ENCODE data around the gene CDCA7L. TPM values are rescaled to one million over a fixed set of nuclear protein-coding genes. Genes with fewer than 3 reads are reported as not detected.

The CDCA7L gene
- polyA plus RNA-seq, 1 donor (not counting 4 experiments of a cell fraction or from before 2014, with no cell fraction given): 31.8 TPM

DNA sequence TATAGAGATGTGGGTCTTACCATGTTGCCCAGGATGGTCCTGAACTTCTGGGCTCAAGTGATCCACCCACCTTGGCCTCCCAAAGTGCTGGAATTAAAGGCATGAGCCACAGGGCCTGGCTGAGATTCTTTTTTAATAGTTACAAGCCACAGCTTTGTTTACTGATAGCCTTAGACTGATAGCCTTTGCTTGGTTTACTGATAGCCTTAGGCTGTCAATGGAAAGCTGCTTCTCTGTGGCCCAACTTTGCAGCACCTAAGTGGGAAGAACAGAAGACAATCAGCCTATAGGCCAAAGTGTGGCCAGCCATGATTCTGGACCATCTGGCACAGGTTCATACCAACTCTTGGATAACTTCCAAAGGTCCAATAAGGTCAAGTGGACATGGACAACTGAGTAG, 24.1 kb upstream of the CDCA7L start:
- no peak for TF ChIP-seq EZH2 (IDR thresholded peaks at IDR 0.05; ENCODE audit: low read length)
- TF ChIP-seq, protein P1, sequence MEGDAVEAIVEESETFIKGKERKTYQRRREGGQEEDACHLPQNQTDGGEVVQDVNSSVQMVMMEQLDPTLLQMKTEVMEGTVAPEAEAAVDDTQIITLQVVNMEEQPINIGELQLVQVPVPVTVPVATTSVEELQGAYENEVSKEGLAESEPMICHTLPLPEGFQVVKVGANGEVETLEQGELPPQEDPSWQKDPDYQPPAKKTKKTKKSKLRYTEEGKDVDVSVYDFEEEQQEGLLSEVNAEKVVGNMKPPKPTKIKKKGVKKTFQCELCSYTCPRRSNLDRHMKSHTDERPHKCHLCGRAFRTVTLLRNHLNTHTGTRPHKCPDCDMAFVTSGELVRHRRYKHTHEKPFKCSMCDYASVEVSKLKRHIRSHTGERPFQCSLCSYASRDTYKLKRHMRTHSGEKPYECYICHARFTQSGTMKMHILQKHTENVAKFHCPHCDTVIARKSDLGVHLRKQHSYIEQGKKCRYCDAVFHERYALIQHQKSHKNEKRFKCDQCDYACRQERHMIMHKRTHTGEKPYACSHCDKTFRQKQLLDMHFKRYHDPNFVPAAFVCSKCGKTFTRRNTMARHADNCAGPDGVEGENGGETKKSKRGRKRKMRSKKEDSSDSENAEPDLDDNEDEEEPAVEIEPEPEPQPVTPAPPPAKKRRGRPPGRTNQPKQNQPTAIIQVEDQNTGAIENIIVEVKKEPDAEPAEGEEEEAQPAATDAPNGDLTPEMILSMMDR (optimal IDR thresholded peaks at IDR 0.05 in 1 of 3, IDR thresholded peaks at IDR 0.05 in 1 of 3, conservative IDR thresholded peaks at IDR 0.05 in 1 of 3; ENCODE audit: extremely low read depth in 1 of 3, insufficient read depth in 2 of 3, low read length in 3 of 3): no peak
- no peak overlapping the region for H3K27ac ChIP-seq (ENCODE audit: control insufficient read depth, insufficient read depth, low read length)
- H3K9ac ChIP-seq (ENCODE audit: control insufficient read depth, extremely low read depth, insufficient read depth, low read length): no peak overlapping the region
- no peak overlapping the region for H2AFZ ChIP-seq (ENCODE audit: control insufficient read depth, low read length)
- DNase-seq (ENCODE audit: low read depth, low spot score) (no peak), FAIRE-seq (no peak)
- H4K20me1 ChIP-seq (ENCODE audit: control insufficient read depth, extremely low read depth, insufficient read depth, low read length): no peaks in the 10 kb centered on the region
- no peak overlapping the region for H3K4me2 ChIP-seq (ENCODE audit: control insufficient read depth, extremely low read depth, insufficient read depth, low read depth, low read length)
- dilution Hi-C loops (cut with MboI; ENCODE audit: extremely low pct_ligation_motif_present, low sequenced_read_pairs): no loop called here
- H3K9me3 ChIP-seq (ENCODE audit: control insufficient read depth, low read depth, low read length): no peaks in the 10 kb centered on the region
- H3K27me3 ChIP-seq (ENCODE audit: control insufficient read depth, extremely low read depth, insufficient read depth, low read length): no peaks in the 10 kb centered on the region
- no peaks in the 10 kb centered on the region for H3K4me1 ChIP-seq (ENCODE audit: control insufficient read depth, extremely low read depth, insufficient read depth, low read length)
- H3K79me2 ChIP-seq (ENCODE audit: control insufficient read depth, insufficient read depth, low read length): no peaks in the 10 kb centered on the region
- no peaks in the 10 kb centered on the region for H3K36me3 ChIP-seq (ENCODE audit: control insufficient read depth in 2 of 2, extremely low read depth in 1 of 2, insufficient read depth in 2 of 2, low read length in 2 of 2)
- no peaks in the 10 kb centered on the region for H3K9me1 ChIP-seq (ENCODE audit: control insufficient read depth, extremely low read depth, insufficient read depth, low read length)
- no peak overlapping the region for H3K4me3 ChIP-seq (ENCODE audit: control insufficient read depth in 2 of 3, extremely low read depth in 1 of 3, insufficient read depth in 2 of 3, low read depth in 1 of 3, low read length in 3 of 3)

DNA sequence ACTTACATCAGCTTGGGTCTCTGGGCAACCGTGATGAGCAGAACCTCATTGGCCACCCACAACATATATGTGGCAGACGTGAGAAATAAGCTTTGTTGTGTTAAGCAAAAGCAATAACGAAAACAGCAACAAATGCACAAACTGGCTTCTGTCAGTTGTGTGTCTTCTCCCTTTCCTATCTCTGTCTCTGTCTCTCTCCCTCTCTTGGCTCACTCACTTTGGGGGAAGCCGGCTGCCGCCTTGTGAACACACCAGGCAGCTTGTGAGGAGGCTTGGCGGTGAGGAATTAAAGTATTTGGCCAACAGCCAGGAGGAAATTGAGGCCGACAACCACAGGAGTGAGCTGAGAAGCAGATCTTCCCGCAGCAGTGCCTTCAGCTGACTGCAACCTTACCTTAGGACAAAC, 21.9 kb upstream of the CDCA7L start:
- Histone ChIP-seq H2AFZ (ENCODE audit: control insufficient read depth, low read length) (no peak overlapping the region), H3K9me3 (ENCODE audit: control insufficient read depth, low read depth, low read length) (no peaks in the 10 kb centered on the region), H3K27ac (ENCODE audit: control insufficient read depth, insufficient read depth, low read length) (no peak overlapping the region), H3K27me3 (ENCODE audit: control insufficient read depth, extremely low read depth, insufficient read depth, low read length) (no peaks in the 10 kb centered on the region), H3K36me3 (ENCODE audit: control insufficient read depth in 2 of 2, extremely low read depth in 1 of 2, insufficient read depth in 2 of 2, low read length in 2 of 2) (no peaks in the 10 kb centered on the region), H3K4me2 (ENCODE audit: control insufficient read depth, extremely low read depth, insufficient read depth, low read depth, low read length) (no peak overlapping the region), H4K20me1 (ENCODE audit: control insufficient read depth, extremely low read depth, insufficient read depth, low read length) (no peaks in the 10 kb centered on the region), H3K9me1 (ENCODE audit: control insufficient read depth, extremely low read depth, insufficient read depth, low read length) (no peaks in the 10 kb centered on the region), H3K4me1 (ENCODE audit: control insufficient read depth, extremely low read depth, insufficient read depth, low read length) (no peaks in the 10 kb centered on the region), H3K9ac (ENCODE audit: control insufficient read depth, extremely low read depth, insufficient read depth, low read length) (no peak overlapping the region), H3K79me2 (ENCODE audit: control insufficient read depth, insufficient read depth, low read length) (no peaks in the 10 kb centered on the region), H3K4me3 (ENCODE audit: control insufficient read depth in 2 of 3, extremely low read depth in 1 of 3, insufficient read depth in 2 of 3, low read depth in 1 of 3, low read length in 3 of 3) (no peak overlapping the region)
- dilution Hi-C loops (cut with MboI; ENCODE audit: extremely low pct_ligation_motif_present, low sequenced_read_pairs): no loop called here
- FAIRE-seq (no peak), DNase-seq (ENCODE audit: low read depth, low spot score) (no peak)
- TF ChIP-seq, protein P1 (optimal IDR thresholded peaks at IDR 0.05 in 1 of 3, IDR thresholded peaks at IDR 0.05 in 1 of 3, conservative IDR thresholded peaks at IDR 0.05 in 1 of 3; ENCODE audit: extremely low read depth in 1 of 3, insufficient read depth in 2 of 3, low read length in 3 of 3): no peak
- TF ChIP-seq EZH2 (IDR thresholded peaks at IDR 0.05; ENCODE audit: low read length): no peak

Data from keratinocyte (primary cell).